HG03520 (cell line): ENCODE measurements around the gene UTF1.
"Not testable (repeated sequence)": the region's sequence is repeated elsewhere in the genome, so short reads cannot be mapped to it uniquely, and the experiment has no call there.

Source experiments
- ATAC-seq: cut with Tn5 transposase; IDR thresholded peaks from one replicate; pipeline ENCODE4 v1.9.1; 2021; ENCODE audit warnings: mild to moderate bottlenecking, moderate library complexity; ENCODE audit not compliant: unreplicated experiment

The UTF1 gene

GRCh38 chr10:133208466-133208865, 21.6 kb upstream of the UTF1 start:
- no peak for ATAC-seq

GRCh38 chr10:133209117-133209516, 20.9 kb upstream of the UTF1 start:
- no peak for ATAC-seq

- no peak for ATAC-seq
Measured at GRCh38 chr10:133209641-133210040, 20.4 kb upstream of the UTF1 start.

- ATAC-seq, result no peak
Measured at GRCh38 chr10:133210398-133211140, 19.4 kb upstream of the UTF1 start.

- ATAC-seq, result no peak
Measured at GRCh38 chr10:133211141-133211830, 18.7 kb upstream of the UTF1 start.

GRCh38 chr10:133211959-133212852, 17.8 kb upstream of the UTF1 start:
- ATAC-seq, result no peak

GRCh38 chr10:133212853-133213494, 17.0 kb upstream of the UTF1 start:
- no peak for ATAC-seq

GRCh38 chr10:133213641-133214467, 16.2 kb upstream of the UTF1 start:
- ATAC-seq, result no peak

GRCh38 chr10:133214468-133215410, 15.3 kb upstream of the UTF1 start:
- no peak for ATAC-seq

- ATAC-seq, result no peak
Measured at GRCh38 chr10:133215586-133215985, 14.4 kb upstream of the UTF1 start.

- no peak for ATAC-seq
Measured at GRCh38 chr10:133216776-133217175, 13.2 kb upstream of the UTF1 start.

- ATAC-seq, result no peak
Measured at GRCh38 chr10:133217800-133218589, 12.0 kb upstream of the UTF1 start.

GRCh38 chr10:133218891-133219290, 11.1 kb upstream of the UTF1 start:
- no peak for ATAC-seq

- ATAC-seq, result no peak
Measured at GRCh38 chr10:133219782-133220181, 10.2 kb upstream of the UTF1 start.

- no peak for ATAC-seq
Measured at GRCh38 chr10:133221331-133221730, 8.7 kb upstream of the UTF1 start.

- not testable (repeated sequence) for ATAC-seq
Measured at GRCh38 chr10:133221756-133222155, 8.3 kb upstream of the UTF1 start.

GRCh38 chr10:133224076-133224475, 5.9 kb upstream of the UTF1 start:
- no peak for ATAC-seq

GRCh38 chr10:133224756-133225372, 5.2 kb upstream of the UTF1 start:
- ATAC-seq, result no peak
